GM18519 (cell line): ENCODE results near the gene RSAD1.
"Not testable (repeated sequence)": the region's sequence is repeated elsewhere in the genome, so short reads cannot be mapped to it uniquely, and the experiment has no call there.

ENCODE experiments used
- ATAC-seq: cut with Tn5 transposase; IDR thresholded peaks from one replicate; pipeline ENCODE4 v1.9.1; 2021; ENCODE audit warnings: mild to moderate bottlenecking, moderate library complexity; ENCODE audit not compliant: unreplicated experiment, low FRiP score

The RSAD1 gene

DNA sequence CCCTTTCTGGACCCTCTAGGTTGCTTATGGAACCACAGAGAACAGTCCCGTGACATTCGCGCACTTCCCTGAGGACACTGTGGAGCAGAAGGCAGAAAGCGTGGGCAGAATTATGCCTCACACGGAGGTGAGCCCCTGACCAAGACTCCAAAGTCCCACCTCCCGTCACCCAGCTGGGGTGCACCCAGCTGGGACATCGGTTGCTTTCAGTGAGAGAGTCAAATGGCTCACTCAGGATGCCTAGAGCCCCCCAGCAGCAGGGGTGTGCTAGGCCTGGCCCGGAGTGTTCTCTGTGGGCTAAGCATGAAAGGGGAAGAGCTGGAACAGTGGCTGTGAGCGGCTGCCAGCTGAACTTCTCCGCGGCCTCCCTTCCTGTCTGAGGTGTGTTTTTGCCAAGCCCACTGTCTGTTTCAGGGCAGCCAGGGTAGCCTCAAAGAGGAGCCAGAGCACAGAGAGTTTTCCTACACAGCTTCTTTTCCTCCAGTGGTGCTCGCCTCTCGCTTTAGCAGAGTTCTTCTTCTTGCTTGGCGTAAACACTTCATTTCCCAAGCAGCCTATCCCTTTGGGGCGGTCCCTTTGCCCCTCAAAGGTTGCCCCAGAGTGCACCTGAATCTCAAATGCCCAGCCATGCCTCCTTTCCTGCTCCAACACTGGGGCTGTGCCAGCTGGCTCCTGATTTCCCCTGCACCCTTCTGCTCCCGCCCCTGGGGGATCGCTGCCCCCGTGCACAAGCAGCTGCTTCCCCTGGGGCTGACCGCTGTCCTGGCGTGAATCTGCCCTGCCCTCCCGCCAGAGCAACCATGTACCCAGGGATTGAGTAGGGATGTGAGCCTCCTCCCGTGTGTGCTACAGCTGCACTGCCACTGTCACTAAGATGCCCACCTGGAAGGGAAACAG, 7.4 kb upstream of the RSAD1 start:
- ATAC-seq: no peak

DNA sequence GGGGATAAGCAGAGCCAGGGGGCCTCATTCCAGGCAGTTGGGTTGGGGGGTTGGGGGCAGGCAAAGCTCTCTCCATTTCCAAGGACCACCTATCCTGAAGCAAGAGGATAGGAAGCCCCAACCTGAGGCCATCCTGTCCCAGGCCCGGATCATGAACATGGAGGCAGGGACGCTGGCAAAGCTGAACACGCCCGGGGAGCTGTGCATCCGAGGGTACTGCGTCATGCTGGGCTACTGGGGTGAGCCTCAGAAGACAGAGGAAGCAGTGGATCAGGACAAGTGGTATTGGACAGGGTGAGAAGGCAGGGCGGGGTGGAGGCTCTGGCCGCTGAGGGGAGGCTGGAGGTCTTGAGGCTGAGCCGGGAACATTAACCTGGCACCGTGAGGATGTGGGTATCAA, 6.4 kb upstream of the RSAD1 start:
- no peak for ATAC-seq

DNA sequence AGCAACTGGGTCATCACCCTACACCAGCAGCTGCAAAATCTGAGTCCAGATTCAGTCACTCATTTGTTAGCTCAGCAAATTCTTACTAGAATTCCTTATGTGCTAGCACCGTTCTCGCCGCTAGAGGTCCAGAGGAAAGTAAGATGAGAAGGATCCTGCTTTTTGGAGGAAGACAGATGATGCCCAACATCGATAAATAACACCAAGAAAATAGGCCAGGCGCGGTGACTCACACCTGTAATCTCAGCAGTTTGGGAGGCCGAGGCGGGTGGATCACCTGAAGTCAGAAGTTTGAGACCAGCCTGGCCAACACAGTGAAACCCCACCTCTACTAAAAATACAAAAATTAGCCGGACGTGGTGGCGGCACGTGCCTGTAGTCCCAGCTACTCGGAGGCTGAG, 5.9 kb upstream of the RSAD1 start:
- not testable (repeated sequence) for ATAC-seq

DNA sequence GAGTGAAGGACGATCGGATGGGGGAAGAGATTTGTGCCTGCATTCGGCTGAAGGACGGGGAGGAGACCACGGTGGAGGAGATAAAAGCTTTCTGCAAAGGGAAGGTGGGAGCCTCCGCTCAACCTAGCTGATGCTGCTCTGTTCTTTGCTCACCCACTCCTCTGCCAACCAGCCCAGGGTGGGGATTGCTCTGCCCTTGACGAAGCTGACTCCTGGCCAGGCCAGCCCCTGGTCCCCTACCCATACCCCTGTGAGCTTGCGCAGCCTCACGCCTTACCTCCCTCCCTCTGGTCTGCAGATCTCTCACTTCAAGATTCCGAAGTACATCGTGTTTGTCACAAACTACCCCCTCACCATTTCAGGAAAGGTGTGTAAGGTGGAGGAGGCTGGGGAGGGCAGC, 4.8 kb upstream of the RSAD1 start:
- no peak for ATAC-seq

DNA sequence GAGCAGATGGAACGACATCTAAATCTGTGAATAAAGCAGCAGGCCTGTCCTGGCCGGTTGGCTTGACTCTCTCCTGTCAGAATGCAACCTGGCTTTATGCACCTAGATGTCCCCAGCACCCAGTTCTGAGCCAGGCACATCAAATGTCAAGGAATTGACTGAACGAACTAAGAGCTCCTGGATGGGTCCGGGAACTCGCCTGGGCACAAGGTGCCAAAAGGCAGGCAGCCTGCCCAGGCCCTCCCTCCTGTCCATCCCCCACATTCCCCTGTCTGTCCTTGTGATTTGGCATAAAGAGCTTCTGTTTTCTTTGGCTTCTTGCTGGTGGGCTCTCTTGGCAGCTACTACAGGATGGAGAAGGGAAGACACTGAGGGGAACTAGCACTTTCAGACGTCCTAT, 4.1 kb upstream of the RSAD1 start:
- ATAC-seq: no peak

DNA sequence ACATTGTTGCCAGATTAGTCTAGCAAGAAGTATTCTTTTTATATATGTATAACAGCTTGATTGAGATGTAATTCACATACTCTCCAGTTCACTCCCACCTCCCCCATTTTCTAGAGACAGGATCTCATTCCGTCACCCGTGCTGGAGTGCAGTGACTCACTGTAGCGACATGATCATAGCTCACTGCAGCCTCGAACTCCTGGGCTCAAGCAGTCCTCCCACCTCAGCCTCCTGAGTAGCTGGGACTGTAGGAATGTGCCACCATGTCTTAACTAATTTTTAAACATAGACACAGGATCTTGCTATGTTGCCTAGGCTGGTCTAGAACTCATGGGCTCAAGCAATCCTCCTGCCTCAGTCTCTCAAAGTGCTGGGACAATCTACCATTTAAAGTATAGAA, 3.3 kb upstream of the RSAD1 start:
- no peak for ATAC-seq

DNA sequence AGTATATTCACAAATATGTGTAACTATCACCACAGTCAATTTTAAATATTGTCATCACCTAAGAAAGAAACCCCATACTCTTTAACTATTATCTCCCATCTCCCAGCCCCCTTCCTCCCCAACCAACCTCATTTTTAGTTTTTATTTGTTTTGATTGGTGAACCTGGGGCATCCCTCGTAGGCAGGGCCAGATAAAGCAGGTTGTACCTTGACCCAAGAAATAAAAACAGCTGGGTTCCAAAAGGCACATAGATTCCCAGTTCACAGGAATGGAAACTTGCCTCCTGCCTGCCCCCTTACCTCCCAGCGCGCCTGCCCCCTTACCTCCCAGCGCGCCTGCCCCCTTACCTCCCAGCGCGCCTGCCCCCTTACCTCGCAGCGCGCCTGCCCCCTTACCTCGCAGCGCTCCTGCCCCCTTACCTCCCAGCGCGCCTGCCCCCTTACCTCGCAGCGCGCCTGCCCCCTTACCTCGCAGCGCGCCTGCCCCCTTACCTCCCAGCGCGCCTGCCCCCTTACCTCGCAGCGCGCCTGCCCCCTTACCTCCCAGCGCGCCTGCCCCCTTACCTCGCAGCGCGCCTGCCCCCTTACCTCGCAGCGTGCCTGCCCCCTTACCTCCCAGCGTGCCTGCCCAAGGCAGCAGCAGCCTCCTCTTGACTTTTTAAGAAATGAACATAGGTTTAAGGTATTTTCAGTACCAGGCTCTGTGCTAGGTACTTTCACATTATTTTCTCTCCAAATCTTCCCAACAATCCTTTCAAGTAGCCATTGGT, 2.7 kb upstream of the RSAD1 start:
- not testable (repeated sequence) for ATAC-seq

DNA sequence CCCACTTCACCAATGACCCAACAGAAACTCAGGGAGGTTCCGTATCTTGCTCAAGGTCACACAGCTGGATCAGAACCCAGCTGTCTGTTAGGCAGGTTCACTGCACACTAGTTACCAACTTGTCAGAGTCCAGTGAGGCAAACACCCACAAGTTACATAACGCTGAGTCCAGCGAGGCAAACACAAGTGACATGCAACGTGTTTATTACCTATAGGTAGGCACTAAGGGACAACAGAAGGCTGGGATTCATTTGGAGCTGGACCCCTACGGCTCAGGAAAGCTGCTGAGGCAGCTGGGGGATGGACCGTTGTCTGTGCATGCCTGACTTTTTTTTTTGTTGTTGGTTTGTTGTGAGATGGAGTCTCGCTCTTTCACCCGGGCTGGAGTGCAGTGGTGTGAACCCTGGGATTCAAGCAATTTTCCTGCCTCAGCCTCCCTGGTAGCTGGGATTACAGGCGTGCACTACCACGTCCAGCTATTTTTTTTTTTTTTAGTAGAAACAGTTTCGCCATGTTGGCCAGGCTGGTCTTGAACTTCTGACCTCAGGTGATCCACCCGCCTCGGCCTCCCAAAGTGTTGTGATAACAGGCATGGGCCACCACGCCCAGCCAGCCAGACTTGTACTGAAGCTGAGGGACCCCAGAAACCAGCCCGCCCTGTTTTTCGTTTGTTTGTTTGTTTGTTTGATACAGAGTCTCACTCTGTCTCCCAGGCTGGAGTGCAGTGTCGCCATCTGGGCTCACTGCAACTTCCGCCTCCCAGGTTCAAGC, 1.9 kb upstream of the RSAD1 start:
- no peak for ATAC-seq

DNA sequence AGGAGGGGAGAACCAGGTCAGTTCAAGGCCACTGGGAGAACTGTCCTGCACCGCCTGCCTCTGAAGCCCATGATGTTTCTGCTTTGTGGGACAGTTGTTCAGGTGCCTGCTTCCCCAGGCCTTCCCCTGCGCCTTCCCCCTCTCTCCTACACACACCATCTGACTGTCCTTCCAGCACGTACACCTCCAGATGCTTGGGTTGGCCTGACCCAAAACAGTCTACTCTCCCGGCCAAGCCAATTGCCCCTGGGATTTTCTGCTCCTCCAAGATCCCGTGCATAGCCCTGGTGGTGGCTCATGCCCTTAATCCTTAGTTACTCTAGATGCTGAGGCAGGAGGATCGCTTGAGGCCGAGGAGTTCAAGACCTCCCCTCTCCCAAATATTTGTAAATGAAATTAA, 684 bp upstream of the RSAD1 start:
- no peak for ATAC-seq

DNA sequence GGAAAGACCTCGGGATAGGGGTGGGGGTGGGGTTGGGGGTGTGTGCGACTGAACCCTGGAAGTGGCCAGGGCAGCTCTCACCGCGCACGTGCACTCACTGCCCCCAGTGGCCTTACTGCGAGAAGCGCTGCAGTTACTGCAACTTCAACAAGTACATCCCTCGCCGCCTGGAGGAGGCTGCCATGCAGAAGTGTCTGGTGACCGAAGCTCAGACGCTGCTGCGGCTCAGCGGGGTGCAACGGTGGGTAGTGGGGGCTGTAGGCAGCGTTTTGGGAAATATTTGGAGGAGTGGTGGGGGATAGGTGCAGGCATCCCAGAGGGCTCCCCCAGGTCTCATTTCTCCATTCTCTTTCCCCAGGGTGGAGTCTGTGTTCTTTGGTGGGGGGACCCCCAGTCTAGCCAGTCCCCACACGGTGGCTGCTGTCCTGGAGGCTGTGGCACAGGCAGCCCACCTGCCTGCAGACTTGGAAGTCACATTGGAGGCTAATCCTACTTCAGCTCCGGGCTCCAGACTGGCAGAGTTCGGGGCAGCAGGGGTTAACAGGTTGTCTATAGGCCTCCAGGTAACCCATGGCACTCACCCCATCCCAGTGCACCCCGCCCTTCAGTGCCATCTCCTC, 972 bp downstream of the RSAD1 start:
- no peak for ATAC-seq

DNA sequence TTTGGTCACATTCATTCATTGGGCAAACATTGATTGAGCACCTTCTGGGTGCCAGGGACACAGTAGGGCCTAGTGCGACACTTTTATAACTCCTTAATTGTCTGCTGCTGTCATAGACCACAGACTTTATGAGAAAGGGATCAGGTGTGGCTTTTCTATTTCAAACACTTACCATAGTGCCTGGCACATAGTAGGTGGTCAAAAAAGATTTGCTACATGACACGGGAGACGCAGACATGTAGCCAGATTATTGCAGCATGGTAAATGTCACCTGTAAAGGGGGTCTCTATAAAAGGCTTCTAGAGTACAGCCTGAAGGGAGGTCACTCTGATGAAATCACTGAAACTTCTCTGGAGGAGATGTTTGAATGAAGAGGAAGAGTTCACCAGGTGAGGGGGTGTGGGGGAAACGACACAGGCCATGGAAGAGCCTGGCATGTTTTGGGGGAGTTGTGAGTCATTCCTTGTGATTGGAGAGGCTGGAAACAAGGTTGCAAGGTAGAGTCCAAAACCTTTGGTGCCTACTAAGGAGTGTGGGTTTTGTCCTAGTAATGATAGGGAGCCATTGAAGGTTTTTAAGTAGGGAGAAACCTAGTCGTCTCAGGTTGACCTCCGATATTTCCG, 1.6 kb downstream of the RSAD1 start:
- ATAC-seq: no peak

DNA sequence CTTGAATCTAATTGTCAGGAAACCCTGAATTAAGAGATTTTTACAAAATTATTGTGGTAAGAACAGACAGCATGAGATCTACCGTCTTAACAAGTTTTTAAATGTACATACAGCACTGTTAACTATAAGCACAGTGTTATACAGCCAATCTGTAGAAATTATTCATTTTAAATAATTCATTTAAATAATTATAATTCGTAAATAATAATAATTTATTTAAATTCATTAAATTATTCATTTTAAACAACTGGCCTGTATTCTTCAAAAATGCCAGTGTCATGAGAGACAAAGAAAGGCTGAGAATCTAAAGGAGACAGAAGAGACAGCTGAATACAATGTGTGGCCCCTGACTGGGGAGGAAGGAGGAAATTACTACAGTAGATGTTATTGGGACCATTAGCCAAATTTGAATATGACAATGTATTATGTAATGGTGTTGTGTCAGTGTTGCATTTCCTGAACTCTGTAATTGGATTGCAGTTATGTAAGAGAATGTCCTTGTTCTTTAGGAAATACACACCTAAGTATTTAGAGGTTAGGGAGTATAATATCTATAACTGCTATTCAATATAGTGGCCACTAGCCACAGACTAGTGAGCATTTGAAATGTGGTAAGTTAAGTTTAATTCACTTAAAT, 2.3 kb downstream of the RSAD1 start:
- no peak for ATAC-seq

DNA sequence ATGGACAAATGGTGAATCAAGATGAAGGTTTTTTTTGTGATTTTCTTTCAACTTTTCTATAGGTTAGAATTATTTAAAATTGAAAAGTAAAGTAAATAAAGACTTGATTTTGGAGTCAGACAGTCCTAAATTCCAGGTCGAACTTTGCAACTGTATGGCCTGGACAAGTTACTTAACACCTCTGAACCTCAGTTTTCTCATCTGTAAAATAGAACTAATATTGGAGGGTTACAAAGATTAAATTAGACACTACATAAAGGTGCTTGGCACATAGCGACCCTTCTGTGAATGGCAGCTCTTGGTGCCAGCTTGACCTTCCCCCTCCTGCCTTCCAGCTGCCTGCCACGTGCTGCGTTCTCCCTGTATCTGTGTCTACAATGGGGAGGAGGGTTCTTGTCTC, 3.0 kb downstream of the RSAD1 start:
- no peak for ATAC-seq

DNA sequence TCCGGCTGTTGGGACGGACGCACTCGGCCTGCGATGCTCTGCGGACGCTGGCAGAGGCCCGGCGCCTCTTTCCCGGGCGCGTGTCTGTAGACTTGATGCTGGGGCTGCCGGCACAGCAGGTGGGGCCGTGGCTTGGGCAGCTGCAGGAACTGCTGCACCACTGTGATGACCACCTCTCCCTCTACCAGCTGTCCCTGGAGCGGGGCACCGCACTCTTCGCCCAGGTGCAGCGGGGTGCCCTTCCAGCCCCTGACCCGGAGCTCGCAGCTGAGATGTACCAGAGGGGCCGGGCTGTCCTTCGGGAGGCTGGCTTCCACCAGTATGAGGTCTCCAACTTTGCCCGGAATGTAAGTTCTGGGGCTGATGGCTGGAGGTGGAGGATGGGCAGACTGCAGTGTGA, 3.5 kb downstream of the RSAD1 start:
- no peak for ATAC-seq

DNA sequence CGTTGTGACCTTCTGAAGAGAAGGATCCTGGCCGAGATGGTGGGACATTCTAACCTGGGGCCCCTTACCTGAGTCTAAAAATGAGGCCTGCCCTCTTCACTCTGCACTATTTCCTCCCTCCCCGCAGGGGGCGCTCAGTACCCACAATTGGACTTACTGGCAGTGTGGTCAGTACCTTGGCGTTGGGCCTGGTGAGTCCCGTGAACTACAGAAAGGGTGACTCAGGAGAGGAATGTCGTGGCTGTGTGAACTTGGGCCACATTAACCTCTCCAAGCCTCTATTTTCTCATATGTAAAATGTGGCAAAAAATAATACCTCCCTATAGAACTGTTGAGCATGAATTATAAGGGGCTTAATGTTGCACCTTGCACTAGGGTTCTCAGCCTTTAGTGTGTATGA, 3.9 kb downstream of the RSAD1 start:
- ATAC-seq: no peak

DNA sequence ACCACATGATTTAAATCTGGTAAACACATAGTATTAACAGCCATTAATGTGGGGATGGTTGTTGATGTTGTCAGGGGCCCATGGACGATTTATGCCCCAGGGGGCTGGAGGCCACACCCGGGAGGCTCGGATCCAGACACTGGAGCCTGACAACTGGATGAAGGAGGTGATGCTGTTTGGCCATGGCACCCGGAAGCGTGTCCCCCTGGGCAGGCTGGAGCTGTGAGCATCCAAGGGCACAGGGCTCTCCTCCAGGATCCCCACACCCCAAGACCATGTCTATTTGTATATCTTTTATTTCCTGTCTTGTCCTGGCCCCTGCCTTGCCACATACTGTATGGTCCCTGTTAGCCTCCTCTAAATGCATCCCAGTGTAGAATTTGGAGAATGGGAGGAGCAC, 4.6 kb downstream of the RSAD1 start:
- no peak for ATAC-seq

DNA sequence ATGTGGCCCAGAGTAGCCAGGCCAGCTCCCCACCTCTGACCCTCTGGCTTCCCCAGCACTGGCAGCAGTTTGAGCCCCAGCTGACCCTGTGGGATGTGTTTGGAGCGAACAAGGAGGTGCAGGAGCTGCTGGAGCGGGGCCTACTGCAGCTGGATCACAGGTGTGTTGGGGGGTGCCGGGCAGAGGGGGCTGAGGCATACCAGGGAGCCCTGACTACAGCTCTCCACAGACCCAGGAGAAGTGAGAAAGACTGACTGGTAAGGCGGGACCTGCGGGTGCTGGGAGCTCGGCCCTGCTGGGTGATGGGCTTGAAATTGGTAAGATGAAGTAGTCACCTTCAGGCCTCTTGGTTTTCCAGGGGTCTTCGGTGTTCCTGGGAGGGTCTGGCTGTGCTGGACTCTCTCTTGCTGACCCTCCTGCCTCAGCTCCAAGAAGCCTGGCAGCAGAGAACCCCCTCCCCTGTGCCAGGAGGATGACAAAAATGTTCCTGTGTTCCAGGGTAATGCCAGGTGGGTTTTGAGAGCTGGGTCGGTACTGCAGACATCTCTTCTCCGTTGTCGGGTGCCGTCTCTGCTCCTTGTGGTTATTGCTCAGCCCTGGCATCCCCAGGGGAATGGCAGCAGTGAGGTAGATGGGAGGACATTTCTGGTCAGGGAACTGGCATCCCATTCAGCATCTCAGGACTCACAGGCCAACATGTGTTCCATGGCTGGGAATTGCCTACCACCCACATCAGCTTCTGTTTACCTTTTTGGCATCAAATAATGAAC, 5.9 kb downstream of the RSAD1 start:
- no peak for ATAC-seq

DNA sequence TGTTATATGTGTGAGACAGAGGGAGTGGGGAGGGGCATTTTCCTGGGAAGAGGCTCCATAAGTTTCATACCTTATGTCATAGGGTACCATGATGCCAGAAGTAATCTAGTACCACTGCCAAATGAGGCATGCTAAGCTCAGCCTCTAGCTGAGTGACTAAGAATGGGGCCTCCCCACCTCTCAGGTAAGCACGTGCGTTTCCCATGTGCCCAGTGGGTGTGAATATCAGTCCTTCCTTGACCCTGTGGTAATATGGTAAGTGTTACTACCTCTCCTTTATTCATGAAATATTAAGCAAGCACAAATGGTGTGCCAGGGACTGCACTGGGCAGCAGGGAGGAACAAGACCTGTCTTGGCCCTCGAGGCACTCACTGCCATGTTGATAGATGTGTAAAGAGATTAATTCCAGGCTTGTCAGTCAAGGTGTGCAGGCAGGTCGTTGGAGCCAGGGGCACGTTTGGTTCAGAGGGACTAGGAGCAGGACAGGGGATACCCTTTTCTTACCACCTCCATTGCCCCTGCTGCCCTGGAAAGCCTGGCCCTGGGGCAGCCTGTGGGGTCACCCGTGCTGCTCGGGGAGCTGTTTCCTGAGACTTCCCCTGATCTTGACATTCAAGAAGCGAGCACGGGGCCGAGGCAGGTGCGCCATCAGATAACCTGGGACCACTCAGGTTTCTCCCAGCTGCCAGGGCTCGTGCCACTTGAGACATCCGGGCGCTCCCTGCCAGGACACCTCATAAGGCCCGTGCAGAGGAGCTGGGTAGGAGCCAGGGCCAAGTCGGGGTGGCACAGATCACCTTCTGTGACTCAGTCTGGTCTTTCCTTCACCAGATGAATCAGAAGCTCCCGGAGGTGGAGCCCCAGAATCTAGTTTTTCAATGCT, 8.8 kb downstream of the RSAD1 start:
- no peak for ATAC-seq
